K562 (cell line): ENCODE results near the gene CTH.

Source experiments
- CEBPG ChIP-seq, 3 experiments: fragments of 200-800 bp in 1 of 3; sonication (Bioruptor generic) in 1 of 3; sonication (generic) in 1 of 3; formaldehyde crosslinking in 1 of 3; IDR thresholded peaks in 2 of 3; conservative IDR thresholded peaks in 1 of 3; 2 replicates each; pipeline versions ENCODE4 v1.6.1 to v1.8.0; 2016 to 2022; ENCODE audit warnings: missing compliant biosample characterization in 2 of 3, missing genetic modification characterization in 2 of 3, mild to moderate bottlenecking in 1 of 3, missing genetic modification reagents in 1 of 3
- CREB1 ChIP-seq, 2 experiments: sonication (generic) in 1 of 2; formaldehyde crosslinking in 1 of 2; IDR thresholded peaks; 2 replicates each; pipeline versions ENCODE4 v1.6.1 to v1.8.0; 2012 to 2022; ENCODE audit warnings: inconsistent platforms in 1 of 2, mild to moderate bottlenecking in 1 of 2, missing genetic modification reagents in 1 of 2, moderate library complexity in 1 of 2
- JUND ChIP-seq, 2 experiments: IDR thresholded peaks; 2 replicates in 1 of 2; 3 replicates in 1 of 2; pipeline ENCODE4 v1.6.1; 2011; ENCODE audit warnings: borderline replicate concordance in 2 of 2, low read depth in 2 of 2, low read length in 2 of 2, improper control_type of control experiment in 1 of 2, missing biosample characterization in 1 of 2, missing genetic modification characterization in 1 of 2, missing genetic modification reagents in 1 of 2
- NFE2L1 ChIP-seq: fragments of 450-650 bp; IDR thresholded peaks from 2 replicates; pipeline ENCODE4 v1.6.1; 2016; ENCODE audit warnings: missing genetic modification characterization, low read depth, mild to moderate bottlenecking, missing compliant biosample characterization, moderate library complexity, borderline replicate concordance
- RAD21 ChIP-seq, 2 experiments: fragments of 250-450 bp in 1 of 2; fragments of 450-650 bp in 1 of 2; sonication (Bioruptor Pico) in 1 of 2; formaldehyde crosslinking in 1 of 2; IDR thresholded peaks in 1 of 2; conservative IDR thresholded peaks in 1 of 2; 2 replicates each; pipeline versions ENCODE4 v1.4.0 to v1.8.0; 2020 to 2022; ENCODE audit warnings: mild to moderate bottlenecking in 2 of 2, moderate library complexity in 1 of 2
- ZNF3 ChIP-seq: fragments of 250-450 bp; sonication (Bioruptor Pico); IDR thresholded peaks from 2 replicates; pipeline ENCODE4 v1.5.0; 2021; ENCODE audit warnings: mild to moderate bottlenecking, moderate library complexity

GRCh38 chr1:70403759-70404158 lies 7.3 kb upstream of the CTH start:
- TF ChIP-seq CEBPG (CRISPR knock-in tag; IDR thresholded peaks at IDR 0.05) = no peak
- no peak for TF ChIP-seq CEBPG (tag; conservative IDR thresholded peaks at IDR 0.05 in 1 of 2, IDR thresholded peaks at IDR 0.05 in 1 of 2)
- no peak for TF ChIP-seq JUND (IDR thresholded peaks at IDR 0.05; ENCODE audit: borderline replicate concordance, low read depth, low read length)
- no peak for TF ChIP-seq JUND (tag; IDR thresholded peaks at IDR 0.05; ENCODE audit: borderline replicate concordance, low read depth, low read length)
- TF ChIP-seq RAD21 (CRISPR knock-in tag; conservative IDR thresholded peaks at IDR 0.05 in 1 of 2, IDR thresholded peaks at IDR 0.05 in 1 of 2) = no peak
- TF ChIP-seq CREB1 (IDR thresholded peaks at IDR 0.05) = no peak
- TF ChIP-seq CREB1 (CRISPR knock-in tag; IDR thresholded peaks at IDR 0.05) = no peak
- no peak for TF ChIP-seq NFE2L1
- TF ChIP-seq ZNF3 (CRISPR knock-in tag) = no peak
